M059J (cell line): ENCODE results near the gene BRD8. TPM values are rescaled to one million over a fixed set of nuclear protein-coding genes. Genes with fewer than 3 reads are reported as not detected.
A peak's percentile ranks its signal among the peaks of the same experiment; 100 is the strongest.

ENCODE experiments used
- DNase-seq: peaks from one replicate; pipeline ENCODE4 v3.0.0-alpha.2; 2012; ENCODE audit warnings: low read depth
- total RNA-seq: library from RNA; depleted of rRNA; stranded (reverse); fragments of >200 nt; shearing (Covaris generic); gene quantifications from 2 replicates; pipeline ENCODE4 v1.2.3, GENCODE V29; 2014; rRNA removed

The BRD8 gene
- total RNA-seq, 1 experiment from 2014 or later, result 38.8 TPM

DNA sequence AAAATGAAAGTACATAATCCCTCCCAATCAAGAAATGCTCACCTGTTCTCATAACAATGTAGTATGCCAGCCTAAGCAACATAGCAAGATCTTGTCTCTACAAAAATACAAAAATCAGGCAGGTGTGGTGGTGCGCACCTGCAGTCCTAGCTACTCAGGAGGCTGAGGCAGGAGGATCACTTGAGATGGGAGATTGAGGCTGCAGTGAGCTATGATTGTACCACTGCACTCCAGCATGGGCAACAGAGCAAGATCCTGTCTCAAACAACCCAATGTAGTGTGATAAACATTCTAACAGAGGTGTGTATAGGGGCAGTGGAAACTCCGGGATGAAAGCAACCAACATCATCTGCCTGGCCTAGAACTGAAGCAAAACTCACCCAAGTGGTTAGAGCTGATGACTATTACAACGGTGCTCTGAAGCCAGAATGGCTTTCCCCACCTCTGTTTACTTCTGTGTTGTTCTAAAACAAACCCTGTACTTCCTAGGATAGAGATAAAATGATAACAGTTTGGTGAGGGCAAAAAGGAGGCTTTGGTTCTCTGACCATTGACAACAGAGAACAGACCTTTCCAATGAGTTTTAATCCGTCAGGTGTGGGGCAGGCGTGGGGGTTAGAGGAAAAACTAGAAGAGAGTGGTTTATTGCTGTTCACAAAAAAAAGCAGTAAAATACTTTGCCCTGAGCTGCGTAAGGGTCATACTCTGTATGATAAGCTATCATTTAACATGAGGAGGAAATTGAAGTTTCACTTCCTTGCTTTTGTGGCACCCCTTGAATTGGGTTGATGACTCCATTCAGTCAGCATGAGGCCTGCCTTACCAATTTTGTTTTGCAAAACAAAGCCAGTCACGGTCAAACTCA, 75.7 kb downstream of the BRD8 start:
- no peak for DNase-seq

- DNase-seq, result no peak
Observed at GRCh38 chr5:138096997-138097828, 81.2 kb downstream of the BRD8 start.

DNA sequence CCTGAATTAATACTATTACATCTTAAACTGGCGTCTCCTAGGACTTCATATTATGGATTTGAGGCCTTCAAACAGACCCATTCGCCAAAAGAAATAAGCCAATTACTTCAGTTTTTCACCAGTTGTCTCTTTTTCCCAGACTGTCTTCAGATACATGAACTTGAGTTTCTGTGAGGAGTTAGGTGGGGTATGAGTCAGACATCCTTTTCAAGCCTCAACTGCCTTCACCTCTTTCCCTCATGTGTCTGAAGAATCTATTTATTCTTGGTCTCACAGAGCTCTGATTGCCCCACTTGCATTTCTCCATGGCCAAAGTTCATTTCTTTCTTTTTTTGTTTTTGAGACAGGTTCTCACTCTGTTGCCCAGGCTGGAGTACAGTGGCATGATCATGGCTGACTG, 82.1 kb downstream of the BRD8 start:
- peak; percentile 29 for DNase-seq

DNA sequence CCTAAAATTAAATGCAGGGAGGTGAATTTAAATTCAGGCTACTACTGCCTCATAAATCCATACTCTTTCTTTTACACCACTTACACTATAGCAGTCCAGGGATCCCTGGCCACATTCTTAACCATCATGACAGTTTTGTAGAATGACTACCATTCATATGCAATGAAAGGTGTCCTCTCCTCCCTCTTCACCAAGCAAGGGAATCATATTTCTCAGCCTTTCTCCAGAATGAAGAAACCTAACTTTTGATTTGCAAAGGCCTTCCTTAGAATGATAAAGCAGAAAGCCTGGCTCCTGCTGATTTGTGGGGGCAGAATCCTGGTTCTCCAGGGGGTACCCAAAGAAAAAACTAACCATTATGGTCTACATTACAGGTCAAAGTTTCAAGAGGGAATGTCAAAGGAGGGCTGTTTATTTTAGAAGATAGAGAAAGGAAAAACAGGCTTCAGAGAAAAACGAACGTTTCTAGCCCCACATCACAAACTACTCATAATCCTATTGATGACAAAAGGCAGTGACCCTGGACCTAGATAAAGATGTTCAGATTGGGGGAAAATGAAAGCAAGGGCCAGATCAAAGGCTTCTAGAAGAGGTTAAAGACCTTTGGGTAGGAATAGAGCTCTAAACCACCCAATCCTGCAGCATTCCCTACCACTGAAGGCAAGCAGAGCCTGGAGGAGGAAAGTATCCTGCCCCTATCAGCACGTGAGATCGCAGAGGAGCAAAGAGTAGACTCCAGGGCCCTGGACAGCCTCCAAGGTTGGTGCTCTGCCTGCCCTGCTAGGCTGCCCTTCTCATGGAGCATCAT, 83.1 kb downstream of the BRD8 start:
- no peak for DNase-seq

GRCh38 chr5:138093036-138093435, 85.4 kb downstream of the BRD8 start:
- no peak for DNase-seq

DNA sequence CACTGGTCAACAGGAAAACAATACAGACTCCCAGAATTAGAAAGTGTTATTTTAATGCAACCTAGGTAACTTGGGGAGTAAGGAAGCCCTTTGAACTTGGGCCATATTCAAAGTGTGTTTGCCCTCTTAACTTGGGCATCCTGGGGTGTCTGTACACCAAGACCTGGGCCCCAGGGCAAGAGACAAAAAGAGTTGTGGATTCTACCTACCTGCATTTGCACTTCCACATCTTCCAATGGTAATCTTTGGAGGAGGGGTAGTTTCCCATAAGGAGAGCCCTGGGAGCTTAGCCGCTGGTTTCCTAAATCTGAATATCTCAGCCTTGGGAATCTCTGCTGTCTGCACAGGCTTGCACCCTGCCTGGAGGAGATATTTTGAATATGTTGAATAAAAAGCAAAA, 86.1 kb downstream of the BRD8 start:
- no peak for DNase-seq

GRCh38 chr5:138091685-138092084, 86.7 kb downstream of the BRD8 start:
- DNase-seq, result no peak

Other genes starting within 250 kb of the BRD8 start
- gene FAM13B, start 145.6 kb downstream of the BRD8 start, total RNA-seq, result 9.0 and 13.0 TPM in 2 replicates
- gene WNT8A, start 94.6 kb downstream of the BRD8 start, total RNA-seq, result 0.12 and 0.54 TPM in 2 replicates
- 0.25 and 1.8 TPM in 2 replicates for gene NME5, start 39.2 kb downstream of the BRD8 start, total RNA-seq
- gene KIF20A, start 482 bp upstream of the BRD8 start, total RNA-seq, result 90.2 and 133 TPM in 2 replicates
- gene CDC23, start 34.7 kb upstream of the BRD8 start, total RNA-seq, result 41.4 and 47.6 TPM in 2 replicates
- not detected in 2 replicates for gene GFRA3, start 96.0 kb upstream of the BRD8 start, total RNA-seq
- 20.5 and 28.4 TPM in 2 replicates for gene CDC25C, start 153.2 kb upstream of the BRD8 start, total RNA-seq
- 27.4 and 27.7 TPM in 2 replicates for gene FAM53C, start 159.6 kb upstream of the BRD8 start, total RNA-seq
- gene KDM3B, start 174.1 kb upstream of the BRD8 start, total RNA-seq, result 29.8 and 41.5 TPM in 2 replicates